ENCODE data around the gene PDK2.

DNA sequence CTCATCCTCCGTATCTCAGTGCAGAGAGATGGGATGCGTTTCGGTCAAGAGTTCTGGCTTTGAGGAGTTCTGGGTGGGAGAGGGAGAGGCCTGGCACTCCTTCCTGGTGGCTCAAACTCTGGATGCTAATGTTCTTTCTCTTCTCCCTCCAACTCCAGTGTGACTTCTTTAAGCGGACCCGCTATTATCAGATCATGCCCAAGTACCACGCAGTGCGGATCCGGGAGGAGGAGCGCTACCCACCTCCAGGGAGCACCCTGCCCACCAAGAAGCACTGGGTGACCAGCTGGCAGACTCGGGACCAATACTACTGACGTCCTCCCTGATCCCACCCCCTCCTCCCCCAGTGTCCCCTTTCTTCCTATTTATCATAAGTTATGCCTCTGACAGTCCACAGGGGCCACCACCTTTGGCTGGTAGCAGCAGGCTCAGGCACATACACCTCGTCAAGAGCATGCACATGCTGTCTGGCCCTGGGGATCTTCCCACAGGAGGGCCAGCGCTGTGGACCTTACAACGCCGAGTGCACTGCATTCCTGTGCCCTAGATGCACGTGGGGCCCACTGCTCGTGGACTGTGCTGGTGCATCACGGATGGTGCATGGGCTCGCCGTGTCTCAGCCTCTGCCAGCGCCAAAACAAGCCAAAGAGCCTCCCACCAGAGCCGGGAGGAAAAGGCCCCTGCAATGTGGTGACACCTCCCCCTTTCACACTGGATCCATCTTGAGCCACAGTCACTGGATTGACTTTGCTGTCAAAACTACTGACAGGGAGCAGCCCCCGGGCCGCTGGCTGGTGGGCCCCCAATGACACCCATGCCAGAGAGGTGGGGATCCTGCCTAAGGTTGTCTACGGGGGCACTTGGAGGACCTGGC, 6.0 kb upstream of the PDK2 start:
- TF ChIP-seq, protein P1, sequence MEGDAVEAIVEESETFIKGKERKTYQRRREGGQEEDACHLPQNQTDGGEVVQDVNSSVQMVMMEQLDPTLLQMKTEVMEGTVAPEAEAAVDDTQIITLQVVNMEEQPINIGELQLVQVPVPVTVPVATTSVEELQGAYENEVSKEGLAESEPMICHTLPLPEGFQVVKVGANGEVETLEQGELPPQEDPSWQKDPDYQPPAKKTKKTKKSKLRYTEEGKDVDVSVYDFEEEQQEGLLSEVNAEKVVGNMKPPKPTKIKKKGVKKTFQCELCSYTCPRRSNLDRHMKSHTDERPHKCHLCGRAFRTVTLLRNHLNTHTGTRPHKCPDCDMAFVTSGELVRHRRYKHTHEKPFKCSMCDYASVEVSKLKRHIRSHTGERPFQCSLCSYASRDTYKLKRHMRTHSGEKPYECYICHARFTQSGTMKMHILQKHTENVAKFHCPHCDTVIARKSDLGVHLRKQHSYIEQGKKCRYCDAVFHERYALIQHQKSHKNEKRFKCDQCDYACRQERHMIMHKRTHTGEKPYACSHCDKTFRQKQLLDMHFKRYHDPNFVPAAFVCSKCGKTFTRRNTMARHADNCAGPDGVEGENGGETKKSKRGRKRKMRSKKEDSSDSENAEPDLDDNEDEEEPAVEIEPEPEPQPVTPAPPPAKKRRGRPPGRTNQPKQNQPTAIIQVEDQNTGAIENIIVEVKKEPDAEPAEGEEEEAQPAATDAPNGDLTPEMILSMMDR (conservative IDR thresholded peaks at IDR 0.05; ENCODE audit: low read depth, low read length): no peak
- no peak for TF ChIP-seq EZH2phosphoT487 (IDR thresholded peaks at IDR 0.05; ENCODE audit: borderline replicate concordance, low read length)
- TF ChIP-seq EZH2 (IDR thresholded peaks at IDR 0.05; ENCODE audit: low read length, unreplicated experiment): no peak
